Measurements from ENCODE around the gene RTP2. TPM values are rescaled to one million over a fixed set of nuclear protein-coding genes. Genes with fewer than 3 reads are reported as not detected.

Gene RTP2
- total and polyA plus RNA-seq, 2 experiments from 2014 or later: not detected

- H3K4me2 ChIP-seq: no peak overlapping the region
- H3K27ac ChIP-seq: no peak overlapping the region
- peaks cover 9% of the 10 kb centered on the region for H3K4me1 ChIP-seq (ENCODE audit: insufficient read depth)
- 82% methylated on average over 3 of the region's 3 CpGs for WGBS (ENCODE audit: low lambda C conversion rate, missing lambda C conversion rate)
- H3K9me2 ChIP-seq (replicated peaks; ENCODE audit: insufficient read depth): no peaks in the 10 kb centered on the region
- H4K20me1 ChIP-seq (ENCODE audit: insufficient read depth, poor library complexity, severe bottlenecking): no peaks in the 10 kb centered on the region
- H3K36me3 ChIP-seq (replicated peaks; ENCODE audit: insufficient read depth, low read depth): no peaks in the 10 kb centered on the region
- no peaks in the 10 kb centered on the region for H3K9me3 ChIP-seq (ENCODE audit: low read depth)
- peaks cover 24% of the 10 kb centered on the region for H3K27me3 ChIP-seq
- no peaks in the 10 kb centered on the region for H3K79me2 ChIP-seq
- no peak overlapping the region for H2AFZ ChIP-seq
- no peak for DNase-seq (ENCODE audit: low spot score)
- no peak for TF ChIP-seq CTCF (IDR thresholded peaks at IDR 0.05; ENCODE audit: poor library complexity)
- TF ChIP-seq EZH2 (IDR thresholded peaks at IDR 0.05; ENCODE audit: borderline replicate concordance): no peak
- no peak for TF ChIP-seq EZH2phosphoT487 (IDR thresholded peaks at IDR 0.05; ENCODE audit: low read depth, severe bottlenecking, unreplicated experiment)
- H3K4me3 ChIP-seq: no peak overlapping the region
Observed at GRCh38 chr3:187665764-187666402, 36.5 kb downstream of the RTP2 start.

DNA sequence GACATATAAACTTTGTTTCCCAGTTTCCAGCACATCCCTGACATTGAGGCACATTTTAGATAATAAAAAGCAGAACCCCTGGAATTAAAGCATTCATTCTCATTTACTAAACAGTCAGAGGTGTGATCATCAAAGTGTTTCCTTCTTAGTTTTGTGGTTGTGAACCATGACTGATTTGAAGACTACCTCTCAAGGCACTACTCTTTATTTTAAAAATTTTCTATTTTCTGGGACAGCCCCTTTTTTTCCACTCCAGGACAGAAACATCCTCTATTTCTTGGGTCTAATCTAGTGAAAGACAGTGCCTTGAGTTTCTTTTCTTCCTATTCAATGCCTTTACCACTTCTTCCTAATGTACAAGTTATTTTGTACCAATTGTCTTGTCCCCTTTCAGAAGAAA lies 37.3 kb downstream of the RTP2 start:
- H3K36me3 ChIP-seq (replicated peaks; ENCODE audit: insufficient read depth, low read depth): no peaks in the 10 kb centered on the region
- H3K27ac ChIP-seq: no peak overlapping the region
- no peaks in the 10 kb centered on the region for H4K20me1 ChIP-seq (ENCODE audit: insufficient read depth, poor library complexity, severe bottlenecking)

GRCh38 chr3:187662848-187663409 lies 39.4 kb downstream of the RTP2 start:
- Histone ChIP-seq H3K79me2 (no peaks in the 10 kb centered on the region), H3K4me2 (no peak overlapping the region), H3K9me2 (replicated peaks; ENCODE audit: insufficient read depth) (no peaks in the 10 kb centered on the region), H3K27ac (no peak overlapping the region), H2AFZ (no peak overlapping the region), H4K20me1 (ENCODE audit: insufficient read depth, poor library complexity, severe bottlenecking) (no peaks in the 10 kb centered on the region), H3K9me3 (ENCODE audit: low read depth) (no peaks in the 10 kb centered on the region), H3K4me1 (ENCODE audit: insufficient read depth) (no peaks in the 10 kb centered on the region), H3K27me3 (peaks cover 18% of the 10 kb centered on the region), H3K4me3 (no peak overlapping the region), H3K36me3 (replicated peaks; ENCODE audit: insufficient read depth, low read depth) (no peaks in the 10 kb centered on the region)
- TF ChIP-seq CTCF (IDR thresholded peaks at IDR 0.05; ENCODE audit: poor library complexity): no peak
- no peak for TF ChIP-seq EZH2 (IDR thresholded peaks at IDR 0.05; ENCODE audit: borderline replicate concordance)
- TF ChIP-seq EZH2phosphoT487 (IDR thresholded peaks at IDR 0.05; ENCODE audit: low read depth, severe bottlenecking, unreplicated experiment): no peak
- DNase-seq (ENCODE audit: low spot score): no peak
- 89% methylated on average over 5 of the region's 5 CpGs for WGBS (ENCODE audit: low lambda C conversion rate, missing lambda C conversion rate)

More for the DNA sequence above, 37.3 kb downstream of the RTP2 start:
- Histone ChIP-seq H3K9me3 (ENCODE audit: low read depth) (no peaks in the 10 kb centered on the region), H3K4me1 (ENCODE audit: insufficient read depth) (peaks cover 2% of the 10 kb centered on the region), H3K79me2 (no peaks in the 10 kb centered on the region), H2AFZ (no peak overlapping the region), H3K27me3 (peaks cover 18% of the 10 kb centered on the region), H3K4me2 (no peak overlapping the region), H3K9me2 (replicated peaks; ENCODE audit: insufficient read depth) (no peaks in the 10 kb centered on the region), H3K4me3 (no peak overlapping the region)
- no peak for DNase-seq (ENCODE audit: low spot score)
- TF ChIP-seq EZH2phosphoT487 (IDR thresholded peaks at IDR 0.05; ENCODE audit: low read depth, severe bottlenecking, unreplicated experiment) (no peak), CTCF (IDR thresholded peaks at IDR 0.05; ENCODE audit: poor library complexity) (no peak), EZH2 (IDR thresholded peaks at IDR 0.05; ENCODE audit: borderline replicate concordance) (no peak)

All from hepatocyte (in vitro differentiated cells).